H7 (cell line): ENCODE data around the gene GFM1. TPM values are rescaled to one million over a fixed set of nuclear protein-coding genes. Genes with fewer than 3 reads are reported as not detected.

Experiments used
- DNase-seq: peaks from one replicate; pipeline ENCODE4 v3.0.0; 2012
- H3K27me3 ChIP-seq: 2 replicates; pipeline ENCODE4 v1.6.0; 2011; ENCODE audit warnings: mild to moderate bottlenecking, low read length; ENCODE audit not compliant: control insufficient read depth, insufficient read depth
- H3K36me3 ChIP-seq: replicated peaks from 2 replicates; pipeline ENCODE4 v1.5.1; 2011; ENCODE audit warnings: low read length; ENCODE audit not compliant: control insufficient read depth, insufficient read depth
- H3K4me3 ChIP-seq: 2 replicates; pipeline ENCODE4 v1.5.1; 2011; ENCODE audit warnings: low read depth, mild to moderate bottlenecking, control low read depth, low read length, moderate library complexity; ENCODE audit not compliant: insufficient read depth
- total RNA-seq: library from RNA; depleted of rRNA; stranded (reverse); fragments of >200 nt; shearing (Covaris generic); gene quantifications from 2 replicates; pipeline ENCODE4 v1.2.3, GENCODE V29; 2014

The GFM1 gene
- total RNA-seq, 1 experiment from 2014 or later = 42.9 TPM

DNA sequence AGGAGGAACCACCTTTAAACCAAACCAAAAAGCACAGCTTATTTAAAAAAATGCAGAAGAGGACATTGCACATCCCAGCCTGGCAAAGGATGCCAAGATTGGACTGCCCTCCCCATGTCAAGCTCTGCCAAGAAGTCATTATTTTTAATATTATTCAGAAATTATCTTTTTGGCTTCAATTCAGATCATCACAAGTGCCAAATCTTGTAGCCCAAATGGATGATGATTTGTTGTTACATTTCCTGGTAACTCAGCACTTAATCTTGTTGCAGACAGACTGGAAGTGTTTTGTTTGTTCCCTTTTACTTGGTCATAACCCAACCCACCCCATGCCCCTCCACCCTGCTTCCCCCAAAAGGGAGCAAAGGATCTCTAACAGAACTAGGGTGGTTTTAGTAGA, 56.2 kb downstream of the GFM1 start:
- Histone ChIP-seq H3K4me3 (no peak overlapping the region), H3K27me3 (no peaks in the 10 kb centered on the region), H3K36me3 (no peaks in the 10 kb centered on the region)
- DNase-seq = no peak

GRCh38 chr3:158701420-158702065, 57.2 kb downstream of the GFM1 start:
- no peaks in the 10 kb centered on the region for H3K27me3 ChIP-seq
- no peak for DNase-seq
- no peaks in the 10 kb centered on the region for H3K36me3 ChIP-seq
- no peak overlapping the region for H3K4me3 ChIP-seq

GRCh38 chr3:158702815-158703481, 58.6 kb downstream of the GFM1 start:
- Histone ChIP-seq H3K27me3 (no peaks in the 10 kb centered on the region), H3K36me3 (no peaks in the 10 kb centered on the region), H3K4me3 (no peak overlapping the region)
- DNase-seq = no peak

DNA sequence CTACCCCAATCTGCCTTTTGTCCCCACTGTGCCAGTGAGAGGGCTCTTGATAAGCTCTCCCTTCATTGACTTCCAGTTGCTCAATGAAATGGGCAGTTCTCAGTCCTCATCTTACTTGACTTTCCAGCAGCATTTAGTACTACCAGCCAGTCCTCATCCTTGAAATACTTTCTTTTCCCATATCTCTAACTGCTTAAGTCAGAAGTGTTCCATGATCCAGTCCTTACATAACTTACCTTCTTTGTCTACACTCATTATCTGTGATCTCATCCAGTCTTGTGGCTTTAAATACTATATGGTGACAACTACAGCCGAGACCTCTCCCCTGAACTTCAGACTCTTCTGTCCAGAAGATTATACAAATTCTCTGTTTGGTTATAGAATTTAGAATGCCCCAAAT, 59.2 kb downstream of the GFM1 start:
- DNase-seq = no peak
- Histone ChIP-seq H3K27me3 (no peaks in the 10 kb centered on the region), H3K36me3 (0 out of 2 replicates have a peak, but pooled peaks cover 1% of the 10 kb centered on the region), H3K4me3 (no peak overlapping the region)

DNA sequence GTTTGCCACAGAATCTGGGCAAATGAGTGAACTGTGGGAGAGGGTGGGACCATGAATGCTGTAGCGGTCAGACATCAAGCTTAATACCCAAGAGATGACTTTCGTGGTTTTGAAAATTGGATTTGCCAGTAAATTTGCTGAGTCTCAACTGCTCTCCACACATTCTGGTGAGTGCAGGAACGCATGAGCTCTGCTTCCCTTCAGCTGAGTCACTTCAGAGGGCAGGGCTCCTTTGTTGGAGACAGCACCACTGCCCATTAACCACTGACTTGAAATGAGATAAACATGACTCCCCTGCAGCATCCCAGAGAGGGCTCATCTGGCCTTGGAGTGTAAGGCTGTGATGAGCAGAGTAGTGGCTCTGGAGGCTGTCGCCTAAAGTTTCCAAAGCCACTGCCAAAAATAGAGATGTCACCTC, 65.3 kb downstream of the GFM1 start:
- Histone ChIP-seq H3K36me3 (peaks cover 1% of the 10 kb centered on the region; the same call in 1 of the 2 replicates), H3K27me3 (no peaks in the 10 kb centered on the region), H3K4me3 (no peak overlapping the region)
- no peak for DNase-seq

DNA sequence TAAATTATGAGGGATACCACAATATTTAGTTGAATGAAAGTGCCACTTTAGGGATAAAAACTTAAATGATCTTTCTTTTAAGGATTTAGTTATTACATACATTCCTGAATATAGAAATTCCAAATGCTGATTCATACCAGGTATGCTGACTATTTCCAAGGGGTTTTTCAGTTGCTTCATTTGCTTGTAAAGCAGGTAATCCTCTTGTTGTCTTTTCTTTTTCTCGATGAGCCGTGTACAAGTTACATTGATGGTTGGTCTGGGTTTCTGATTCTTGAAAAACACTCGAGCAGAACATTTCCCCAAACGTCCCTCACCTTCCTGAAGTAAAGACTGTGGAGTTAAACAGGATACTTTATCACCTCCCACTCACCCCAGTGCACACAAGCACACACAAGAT, 66.3 kb downstream of the GFM1 start:
- H3K36me3 ChIP-seq = peaks cover 1% of the 10 kb centered on the region; the same call in 1 of the 2 replicates
- no peak for DNase-seq
- no peak overlapping the region for H3K4me3 ChIP-seq
- H3K27me3 ChIP-seq = no peaks in the 10 kb centered on the region

- Histone ChIP-seq H3K27me3 (no peaks in the 10 kb centered on the region), H3K4me3 (no peak overlapping the region), H3K36me3 (peaks cover 1% of the 10 kb centered on the region; the same call in 1 of the 2 replicates)
- no peak for DNase-seq
Measured at GRCh38 chr3:158711886-158712285, 67.6 kb downstream of the GFM1 start.

GRCh38 chr3:158712443-158712842, 68.1 kb downstream of the GFM1 start:
- peaks cover 1% of the 10 kb centered on the region; the same call in 1 of the 2 replicates for H3K36me3 ChIP-seq
- no peaks in the 10 kb centered on the region for H3K27me3 ChIP-seq
- no peak overlapping the region for H3K4me3 ChIP-seq
- no peak for DNase-seq

GRCh38 chr3:158713094-158713499, 68.8 kb downstream of the GFM1 start:
- no peaks in the 10 kb centered on the region for H3K27me3 ChIP-seq
- DNase-seq = peak; percentile 38
- H3K4me3 ChIP-seq = no peak overlapping the region
- peaks cover 1% of the 10 kb centered on the region; the same call in 1 of the 2 replicates for H3K36me3 ChIP-seq

DNA sequence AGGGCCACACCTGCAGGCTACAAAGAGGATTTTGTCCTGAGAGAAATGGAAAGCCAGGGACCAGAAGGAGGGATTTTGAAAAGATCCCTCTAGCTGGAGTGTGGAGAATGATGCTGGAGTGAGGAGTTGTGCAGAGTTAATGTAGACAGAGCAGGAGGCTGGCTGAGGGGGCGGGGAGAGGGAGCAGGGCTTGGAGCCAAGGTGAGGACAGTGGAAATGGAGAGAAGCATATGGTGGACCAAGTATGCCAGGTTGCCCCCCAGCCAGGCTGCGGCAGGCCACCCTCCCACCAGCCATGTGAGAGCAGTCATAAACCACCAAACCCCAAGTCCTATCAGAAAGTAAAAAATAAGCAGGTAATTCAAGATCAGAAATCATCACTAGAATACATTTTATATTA, 73.2 kb downstream of the GFM1 start:
- no peak for DNase-seq
- H3K36me3 ChIP-seq = no peaks in the 10 kb centered on the region; the same call in 1 of the 2 replicates
- H3K4me3 ChIP-seq = no peak overlapping the region
- no peaks in the 10 kb centered on the region for H3K27me3 ChIP-seq

DNA sequence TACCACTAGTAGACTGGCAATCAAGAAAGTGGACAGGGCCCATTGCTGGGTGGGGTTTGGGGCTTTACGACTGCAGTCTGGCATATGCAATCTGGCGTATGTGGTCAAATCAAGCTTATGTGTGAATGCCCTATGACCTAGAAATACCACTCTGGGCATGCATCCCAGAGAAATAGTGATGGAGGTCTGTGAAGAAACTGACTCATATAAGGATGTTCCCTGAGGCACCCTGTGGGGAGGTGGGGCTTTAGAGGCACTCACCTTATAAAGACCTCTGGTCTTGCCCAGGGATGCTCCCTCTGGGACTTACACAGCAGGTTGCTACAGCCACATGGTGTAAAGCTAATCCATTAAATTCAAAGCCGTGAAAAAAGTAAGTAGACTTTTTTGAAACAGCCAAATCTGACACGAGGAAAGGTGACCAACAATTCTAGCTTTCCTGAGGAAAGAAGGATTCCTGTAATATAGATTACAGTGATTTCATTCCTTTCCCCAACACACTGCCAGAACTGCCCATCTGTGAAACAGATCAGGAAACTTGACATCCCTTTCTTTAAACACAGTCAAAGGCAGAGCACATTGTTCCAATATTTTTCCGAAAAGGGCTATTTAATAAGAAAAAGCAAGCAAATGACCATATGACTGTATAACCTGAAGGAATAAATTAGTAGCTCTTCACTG, 74.3 kb downstream of the GFM1 start:
- no peak for DNase-seq
- no peaks in the 10 kb centered on the region for H3K27me3 ChIP-seq
- H3K4me3 ChIP-seq = no peak overlapping the region
- H3K36me3 ChIP-seq = no peaks in the 10 kb centered on the region; the same call in 1 of the 2 replicates

DNA sequence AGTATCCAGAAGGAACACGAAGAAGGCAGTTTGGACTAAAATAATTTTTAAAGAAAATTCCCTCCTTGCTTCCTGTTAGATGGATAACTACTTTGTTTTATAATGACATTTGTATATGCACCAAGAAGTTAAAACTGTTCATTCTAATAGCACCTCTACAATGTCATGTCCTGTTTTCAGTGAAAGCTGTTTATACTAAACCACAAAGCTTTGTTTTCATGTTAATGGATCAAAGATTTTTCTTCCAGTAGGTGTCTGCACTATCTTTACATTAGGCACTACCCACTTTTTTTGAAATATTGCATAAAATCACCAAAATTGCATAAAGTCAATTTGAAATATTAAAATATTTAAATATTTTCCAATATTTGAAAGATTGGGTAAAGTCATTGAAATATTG, 77.8 kb downstream of the GFM1 start:
- no peaks in the 10 kb centered on the region for H3K27me3 ChIP-seq
- no peak overlapping the region for H3K4me3 ChIP-seq
- no peak for DNase-seq
- H3K36me3 ChIP-seq = no peaks in the 10 kb centered on the region

GRCh38 chr3:158723991-158724390, 79.7 kb downstream of the GFM1 start:
- H3K4me3 ChIP-seq = no peak overlapping the region
- H3K36me3 ChIP-seq = no peaks in the 10 kb centered on the region
- DNase-seq = no peak
- no peaks in the 10 kb centered on the region for H3K27me3 ChIP-seq

DNA sequence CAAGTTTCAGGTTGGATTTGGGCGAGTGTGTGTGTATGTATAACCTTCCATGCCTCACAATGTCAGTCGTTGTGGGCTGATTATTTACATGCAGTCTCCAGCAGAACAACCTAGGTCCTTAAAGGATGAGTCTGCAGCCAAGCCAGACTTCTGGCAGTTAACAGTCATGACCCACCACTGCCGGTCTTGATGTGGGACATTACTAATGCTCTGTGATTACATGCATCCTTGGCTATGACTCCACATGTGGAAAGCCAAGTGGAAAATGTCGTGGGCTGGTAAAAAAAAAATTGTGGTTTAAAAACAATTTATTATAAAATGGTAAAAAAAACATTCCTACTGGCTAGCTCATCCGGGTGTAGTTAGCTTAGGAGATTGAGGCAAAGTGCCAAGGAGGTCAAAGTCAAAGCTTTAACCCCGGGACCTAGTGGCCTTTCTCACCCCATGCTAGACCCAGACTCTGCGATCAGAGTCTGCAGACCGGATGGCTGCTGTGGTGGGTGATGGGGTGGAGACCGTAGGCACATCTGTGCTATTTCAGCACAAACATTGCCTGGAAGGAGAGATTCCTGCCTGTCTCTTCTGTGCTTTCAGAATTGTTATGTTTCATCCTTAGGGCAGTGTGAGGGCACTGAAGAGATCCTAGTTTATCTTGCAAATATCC, 81.2 kb downstream of the GFM1 start:
- Histone ChIP-seq H3K4me3 (no peak overlapping the region), H3K27me3 (no peaks in the 10 kb centered on the region), H3K36me3 (no peaks in the 10 kb centered on the region)
- DNase-seq = no peak
